GM18951 (cell line): ENCODE results near the gene TRIOBP.

Experiments used
- POLR2A ChIP-seq: IDR thresholded peaks from 4 replicates; pipeline ENCODE4 v1.6.1; 2011; ENCODE audit warnings: mild to moderate bottlenecking; ENCODE audit not compliant: insufficient read length, insufficient read depth; ENCODE audit errors: extremely low read depth
- in situ Hi-C: fragments of 300-500 bp; cut with MboI; formaldehyde crosslinking; loops from one replicate; pipeline ENCODE4 v1.12.0; 2022; ENCODE audit warnings: low sequenced_read_pairs, mixed read lengths, inconsistent platforms; ENCODE audit not compliant: unreplicated experiment

TRIOBP gene

DNA sequence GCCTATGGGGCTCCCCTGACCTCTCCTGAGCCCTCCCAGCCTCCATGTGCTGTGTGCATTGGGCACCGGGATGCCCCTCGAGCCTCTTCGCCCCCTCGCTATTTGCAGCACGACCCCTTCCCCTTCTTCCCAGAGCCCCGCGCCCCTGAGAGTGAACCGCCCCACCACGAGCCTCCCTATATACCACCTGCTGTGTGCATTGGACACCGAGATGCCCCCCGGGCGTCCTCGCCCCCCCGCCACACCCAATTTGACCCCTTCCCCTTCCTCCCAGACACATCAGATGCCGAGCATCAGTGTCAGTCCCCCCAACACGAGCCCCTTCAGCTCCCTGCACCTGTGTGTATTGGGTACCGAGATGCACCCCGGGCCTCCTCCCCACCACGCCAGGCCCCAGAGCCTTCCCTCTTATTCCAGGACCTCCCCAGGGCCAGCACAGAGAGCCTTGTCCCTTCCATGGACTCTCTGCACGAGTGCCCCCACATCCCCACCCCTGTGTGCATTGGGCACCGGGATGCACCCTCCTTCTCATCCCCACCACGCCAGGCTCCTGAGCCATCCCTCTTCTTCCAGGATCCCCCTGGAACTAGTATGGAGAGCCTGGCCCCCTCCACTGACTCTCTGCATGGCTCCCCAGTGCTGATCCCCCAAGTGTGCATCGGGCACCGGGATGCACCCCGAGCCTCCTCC, 28.8 kb downstream of the TRIOBP start:
- no peak for TF ChIP-seq POLR2A
- in situ Hi-C loops: no loop called here

DNA sequence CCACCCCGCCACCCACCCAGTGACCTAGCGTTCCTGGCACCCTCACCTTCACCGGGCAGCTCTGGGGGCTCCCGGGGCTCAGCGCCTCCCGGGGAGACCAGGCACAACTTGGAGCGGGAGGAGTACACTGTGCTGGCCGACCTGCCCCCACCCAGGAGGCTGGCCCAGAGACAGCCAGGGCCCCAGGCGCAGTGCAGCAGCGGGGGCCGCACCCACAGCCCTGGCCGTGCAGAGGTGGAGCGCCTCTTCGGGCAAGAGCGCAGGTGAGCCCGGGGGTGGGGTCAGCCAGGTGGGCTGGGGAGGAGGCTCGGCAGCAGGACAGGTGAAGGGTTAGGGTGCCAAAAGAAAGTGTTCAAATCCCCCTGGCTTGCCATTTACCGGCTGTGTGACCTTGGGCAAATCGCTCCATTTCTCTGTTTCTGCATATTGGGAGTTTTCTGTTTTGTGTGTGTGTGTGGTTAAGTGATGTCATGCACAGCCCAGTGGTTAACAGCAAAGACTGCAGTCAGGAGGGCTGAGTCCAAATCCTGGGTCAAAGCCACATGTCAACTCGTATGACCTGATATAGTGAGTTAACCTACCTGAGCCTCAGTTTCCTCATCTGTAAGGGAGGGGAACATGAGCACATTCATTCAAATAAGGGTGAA, 29.5 kb downstream of the TRIOBP start:
- in situ Hi-C loops: no loop called here
- TF ChIP-seq POLR2A: no peak

DNA sequence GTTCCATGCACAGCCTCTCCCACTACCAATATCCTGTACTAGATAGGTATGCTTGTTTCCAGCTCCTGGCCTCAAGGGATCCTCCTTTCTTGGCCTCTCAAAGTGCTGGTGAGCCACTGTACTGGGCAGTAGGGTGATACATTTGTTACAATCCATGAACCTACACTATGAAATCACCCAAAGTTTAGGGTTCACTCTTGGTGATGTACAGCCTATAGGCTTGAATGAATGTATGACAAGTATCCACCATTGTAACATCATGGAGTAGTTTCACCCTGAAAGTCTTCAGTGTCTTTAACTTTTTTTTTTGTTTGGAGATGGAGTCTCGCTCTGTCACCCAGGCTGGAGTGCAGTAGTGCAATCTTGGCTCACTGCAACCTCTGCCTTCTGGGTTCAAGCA, 31.8 kb downstream of the TRIOBP start:
- no peak for TF ChIP-seq POLR2A
- in situ Hi-C loops: no loop called here

DNA sequence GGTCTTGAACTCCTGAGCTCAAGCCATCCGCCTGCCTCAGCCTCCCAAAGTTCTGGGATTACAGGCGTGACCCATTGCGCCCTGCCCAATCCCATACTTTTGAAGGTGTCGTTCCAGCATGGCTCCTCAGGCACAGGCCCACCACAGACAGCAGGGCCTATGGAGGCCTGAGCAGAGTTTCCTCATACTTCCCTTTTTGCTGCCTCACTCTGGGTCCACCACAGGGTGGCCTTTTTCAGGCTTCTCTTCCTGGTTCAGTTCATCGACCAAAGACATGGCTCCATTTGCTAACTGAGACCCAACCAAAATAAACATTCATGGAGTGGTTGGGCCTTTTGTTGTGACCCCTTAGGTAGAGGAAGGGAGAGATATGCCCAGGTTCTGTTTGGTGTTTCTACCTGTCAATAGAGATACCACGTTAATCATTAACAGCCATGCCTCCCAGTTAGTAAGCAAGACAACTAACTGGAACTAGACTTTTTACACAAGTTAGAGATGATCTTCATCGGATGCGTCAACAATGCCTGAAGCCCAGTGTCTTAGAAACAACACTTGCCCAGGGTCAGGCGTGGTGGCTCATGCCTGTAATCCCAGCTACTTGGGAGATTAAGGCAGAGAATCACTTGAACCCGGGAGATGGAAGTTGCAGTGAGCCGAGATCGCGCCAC, 35.1 kb downstream of the TRIOBP start:
- no peak for TF ChIP-seq POLR2A
- in situ Hi-C loops: no loop called here

DNA sequence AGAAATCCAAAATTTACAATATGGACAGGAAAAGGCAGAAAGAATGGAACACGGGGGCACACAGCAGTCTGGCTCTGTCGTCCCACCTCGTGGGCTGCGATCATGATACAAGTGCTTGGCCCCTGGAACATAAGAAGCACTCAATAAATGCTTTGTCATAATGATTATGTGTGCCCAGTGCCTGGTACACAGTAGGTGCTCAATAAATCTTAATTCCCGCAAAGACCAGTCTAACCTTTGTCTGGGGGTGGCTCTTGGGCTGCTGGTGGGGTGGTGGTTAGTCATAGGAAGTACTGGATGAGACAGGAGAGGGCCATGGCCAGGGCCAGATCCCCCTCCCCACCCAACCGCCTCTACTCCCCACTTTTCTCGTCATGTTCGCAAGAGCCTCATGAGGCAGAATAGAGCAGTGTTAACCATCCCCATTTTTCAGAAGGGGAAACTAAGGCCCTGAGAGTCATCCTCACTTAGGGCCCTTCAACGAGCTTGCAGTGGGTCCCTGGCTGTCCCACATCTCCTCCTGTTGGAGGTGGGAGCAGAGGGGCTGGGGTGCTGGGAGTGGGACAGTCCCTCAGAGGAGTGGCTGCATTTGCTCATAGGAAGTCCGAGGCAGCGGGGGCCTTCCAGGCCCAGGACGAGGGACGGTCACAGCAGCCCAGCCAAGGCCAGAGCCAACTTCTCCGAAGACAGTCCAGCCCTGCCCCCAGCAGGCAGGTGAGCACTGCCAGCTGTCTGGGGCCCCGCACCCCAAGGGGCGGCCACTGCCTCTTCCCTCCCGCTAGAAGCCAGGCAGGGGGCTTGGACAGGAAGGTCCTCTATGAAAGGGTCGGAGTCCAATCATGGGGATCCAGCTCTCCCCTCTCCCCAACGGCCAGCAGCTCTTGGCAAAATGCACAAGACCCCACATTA, 36.1 kb downstream of the TRIOBP start:
- in situ Hi-C loops: no loop called here
- TF ChIP-seq POLR2A: no peak

DNA sequence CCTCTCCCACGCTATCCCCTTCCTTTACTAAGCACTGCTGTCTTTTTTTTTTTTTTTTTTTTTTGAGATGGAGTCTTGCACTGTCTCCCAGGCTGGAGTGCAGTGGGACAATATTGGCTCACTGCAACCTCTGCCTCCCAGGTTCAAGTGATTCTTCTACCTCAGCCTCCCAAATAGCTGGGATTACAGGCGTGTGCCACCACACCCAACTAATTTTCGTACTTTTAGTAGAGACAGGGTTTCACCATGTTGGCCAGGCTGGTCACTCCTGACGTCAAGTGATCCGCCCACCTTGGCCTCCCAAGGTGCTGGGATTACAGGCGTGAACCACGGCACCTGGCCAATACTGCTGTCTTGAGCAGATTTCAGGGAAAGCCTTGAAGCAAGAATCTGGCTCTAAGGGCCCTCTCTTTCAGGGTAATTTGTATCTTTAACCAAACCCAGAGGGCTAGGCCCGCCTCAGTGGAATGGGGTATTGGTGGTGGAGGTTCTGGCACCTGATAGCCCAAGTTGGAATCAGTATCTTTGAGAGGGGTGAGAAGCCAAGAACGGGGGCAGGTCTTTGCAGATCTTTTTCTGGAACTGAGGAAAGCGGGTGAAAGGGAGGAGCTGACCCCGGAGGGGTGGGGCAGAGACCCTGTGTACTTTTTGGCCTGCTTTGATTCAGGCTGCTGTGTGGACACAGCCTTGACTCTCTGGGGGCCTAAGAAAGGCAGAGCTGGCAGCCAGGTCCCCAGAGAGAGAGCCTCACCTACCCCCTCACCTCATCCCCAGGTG, 37.0 kb downstream of the TRIOBP start:
- in situ Hi-C loops: no loop called here
- TF ChIP-seq POLR2A: no peak

DNA sequence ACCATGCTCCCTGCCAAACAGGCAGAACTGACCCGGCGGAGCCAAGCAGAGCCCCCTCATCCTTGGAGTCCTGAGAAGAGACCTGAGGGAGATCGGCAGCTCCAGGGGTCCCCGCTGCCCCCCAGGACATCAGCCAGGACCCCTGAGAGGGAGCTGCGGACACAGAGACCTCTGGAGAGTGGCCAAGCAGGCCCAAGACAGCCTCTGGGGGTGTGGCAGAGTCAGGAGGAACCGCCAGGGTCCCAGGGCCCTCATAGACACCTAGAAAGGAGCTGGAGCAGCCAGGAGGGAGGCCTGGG, 37.5 kb downstream of the TRIOBP start:
- in situ Hi-C loops: no loop called here
- no peak for TF ChIP-seq POLR2A

DNA sequence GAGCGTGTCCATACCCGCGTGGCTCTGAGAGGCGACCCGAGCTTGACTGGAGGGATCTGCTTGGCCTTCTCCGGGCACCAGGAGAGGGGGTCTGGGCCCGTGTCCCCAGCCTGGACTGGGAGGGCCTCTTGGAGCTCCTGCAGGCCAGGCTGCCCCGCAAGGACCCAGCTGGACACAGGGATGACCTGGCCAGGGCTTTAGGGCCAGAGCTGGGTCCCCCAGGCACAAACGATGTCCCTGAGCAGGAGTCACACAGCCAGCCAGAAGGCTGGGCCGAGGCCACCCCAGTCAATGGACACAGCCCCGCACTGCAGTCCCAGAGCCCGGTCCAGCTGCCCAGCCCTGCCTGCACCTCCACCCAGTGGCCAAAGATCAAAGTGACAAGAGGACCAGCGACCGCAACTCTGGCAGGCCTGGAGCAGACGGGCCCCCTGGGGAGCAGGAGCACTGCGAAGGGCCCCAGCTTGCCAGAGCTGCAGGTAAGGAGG, 38.2 kb downstream of the TRIOBP start:
- in situ Hi-C loops: no loop called here
- no peak for TF ChIP-seq POLR2A

DNA sequence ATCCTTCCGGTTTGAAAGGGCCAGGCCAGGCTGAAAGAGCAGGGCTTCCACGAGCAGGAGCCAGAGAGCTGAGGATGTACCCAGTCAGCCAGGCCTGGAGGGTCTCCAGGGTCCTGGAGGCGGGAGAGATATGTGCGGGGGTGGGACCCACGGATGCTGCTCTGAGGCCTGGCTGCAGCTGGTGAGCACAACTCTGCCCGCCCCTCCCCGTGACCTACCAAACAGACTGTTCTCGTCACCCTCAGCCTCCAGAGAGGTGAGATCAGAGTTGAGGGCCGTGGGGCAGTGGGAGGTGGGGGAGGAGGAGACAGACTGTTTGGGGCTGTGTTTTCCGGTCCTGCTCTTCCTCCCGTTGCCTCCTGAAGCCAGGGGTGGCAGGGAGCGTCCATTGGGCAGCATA, 42.2 kb downstream of the TRIOBP start:
- in situ Hi-C loops: no loop called here
- TF ChIP-seq POLR2A: no peak

DNA sequence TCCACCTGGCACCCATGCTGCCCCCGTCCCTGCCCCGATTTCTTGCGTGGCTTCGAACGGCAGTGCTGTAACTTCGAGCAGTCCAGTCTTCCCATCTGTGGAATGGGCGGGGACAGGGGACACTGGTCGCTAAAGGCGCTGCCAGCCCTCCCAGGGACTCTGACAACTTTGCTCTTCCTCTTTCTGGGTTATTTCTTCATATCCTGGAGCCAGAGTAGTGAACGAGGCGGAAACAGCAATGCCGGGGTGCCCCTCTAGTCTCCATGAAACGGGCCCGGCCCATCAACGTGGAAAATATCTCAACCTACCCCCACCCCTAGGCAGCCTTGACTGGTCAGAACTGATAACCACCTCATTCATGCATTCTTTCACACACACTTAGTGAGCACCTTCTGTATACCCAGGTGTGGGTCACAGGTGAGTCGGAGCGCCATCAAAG, 42.8 kb downstream of the TRIOBP start:
- in situ Hi-C loops: no loop called here
- no peak for TF ChIP-seq POLR2A

DNA sequence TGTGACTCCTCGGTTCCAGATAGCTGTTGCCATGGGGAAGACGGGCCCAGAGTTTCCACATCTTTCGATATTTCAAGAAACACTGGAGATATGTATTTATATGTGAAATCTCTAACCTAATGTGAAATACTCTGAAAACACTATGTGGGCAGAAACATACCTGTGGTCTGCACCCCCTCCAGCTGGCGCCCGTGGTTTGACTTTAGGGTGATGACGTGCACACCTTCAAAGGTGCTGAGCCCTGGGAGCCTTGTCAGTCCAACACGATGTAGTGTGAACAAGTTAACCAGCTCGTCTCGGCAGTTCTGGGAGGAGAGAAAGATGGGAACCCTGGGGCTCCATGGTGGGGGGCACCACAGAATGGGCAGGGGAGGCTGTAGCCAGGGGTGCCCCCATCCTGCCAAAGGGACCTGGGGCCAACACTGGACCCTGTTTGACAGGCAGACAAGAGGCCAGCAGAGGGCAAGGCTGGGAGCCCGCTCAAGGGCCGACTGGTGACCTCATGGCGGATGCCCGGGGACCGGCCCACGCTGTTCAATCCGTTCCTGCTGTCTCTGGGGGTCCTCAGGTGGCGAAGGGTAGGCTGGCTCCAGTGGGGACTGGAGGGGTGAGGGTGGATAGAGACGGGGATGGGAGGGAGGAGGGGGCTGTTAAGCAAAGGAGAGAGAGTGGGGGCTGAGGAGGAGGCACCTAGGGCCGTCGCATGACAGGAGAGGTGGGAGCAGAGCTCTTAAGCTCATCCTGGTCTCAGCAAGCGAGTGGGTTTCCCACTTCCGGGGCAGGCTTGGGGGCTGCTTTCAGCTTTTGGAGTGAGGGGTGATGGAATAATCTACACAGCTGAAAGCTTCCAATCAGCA, 43.8 kb downstream of the TRIOBP start:
- TF ChIP-seq POLR2A: no peak
- in situ Hi-C loops: no loop called here
